NCI-H1092 treated with DMSO at 0.1 percent for 48 hours (cell line): ENCODE results near the gene THBD.

Experiments
- DNase-seq: peaks from one replicate; lab custom pipeline; 2025; lab: John Stamatoyannopoulos, UW

THBD gene

GRCh38 chr20:23061734-23062561 lies 12.5 kb upstream of the THBD start:
- peak; percentile 55 for DNase-seq

- no peak for DNase-seq
Observed at GRCh38 chr20:23061262-23061661, 11.8 kb upstream of the THBD start.

GRCh38 chr20:23060629-23061028 lies 11.2 kb upstream of the THBD start:
- DNase-seq: no peak

GRCh38 chr20:23059846-23060245 lies 10.4 kb upstream of the THBD start:
- no peak for DNase-seq

GRCh38 chr20:23059001-23059400 lies 9.5 kb upstream of the THBD start:
- DNase-seq: no peak

GRCh38 chr20:23058240-23058639 lies 8.8 kb upstream of the THBD start:
- no peak for DNase-seq

- no peak for DNase-seq
Observed at GRCh38 chr20:23052904-23053303, 3.4 kb upstream of the THBD start.

GRCh38 chr20:23050847-23051627 lies 1.6 kb upstream of the THBD start:
- no peak for DNase-seq

GRCh38 chr20:23050076-23050838 lies 785 bp upstream of the THBD start:
- peak; percentile 8 for DNase-seq

- DNase-seq: peak; percentile 57
Observed at GRCh38 chr20:23048283-23049200, 930 bp downstream of the THBD start.

- no peak for DNase-seq
Observed at GRCh38 chr20:23047738-23048214, 1.7 kb downstream of the THBD start.

GRCh38 chr20:23047001-23047737 lies 2.3 kb downstream of the THBD start:
- DNase-seq: no peak

GRCh38 chr20:23046431-23046830 lies 3.0 kb downstream of the THBD start:
- no peak for DNase-seq

GRCh38 chr20:23043376-23043775 lies 6.1 kb downstream of the THBD start:
- no peak for DNase-seq

- no peak for DNase-seq
Observed at GRCh38 chr20:23042270-23042669, 7.2 kb downstream of the THBD start.

- DNase-seq: no peak
Observed at GRCh38 chr20:23039885-23040508, 9.5 kb downstream of the THBD start.

GRCh38 chr20:23039136-23039875 lies 10.2 kb downstream of the THBD start:
- no peak for DNase-seq

GRCh38 chr20:23037017-23037481 lies 12.4 kb downstream of the THBD start:
- DNase-seq: no peak

GRCh38 chr20:23036371-23036770 lies 13.1 kb downstream of the THBD start:
- no peak for DNase-seq
